WERI-Rb-1 (cell line): ENCODE results near the gene ASB8.

ENCODE experiments used
- DNase-seq: peaks from one replicate; pipeline ENCODE4 v3.0.0-alpha.2; 2020
- H3K27ac ChIP-seq: fragments of 250-450 bp; sonication (Bioruptor Pico); 2 replicates; pipeline ENCODE4 v1.5.1; 2020; ENCODE audit warnings: mild to moderate bottlenecking, moderate library complexity
- H3K27me3 ChIP-seq: fragments of 250-450 bp; sonication (Bioruptor Pico); 2 replicates; pipeline ENCODE4 v1.5.1; 2021; ENCODE audit warnings: mild to moderate bottlenecking, low read depth, moderate library complexity; ENCODE audit not compliant: insufficient read depth, severe bottlenecking
- H3K36me3 ChIP-seq: fragments of 250-450 bp; sonication (Bioruptor Pico); 2 replicates; pipeline ENCODE4 v1.5.1; 2020; ENCODE audit warnings: mild to moderate bottlenecking, moderate library complexity
- H3K4me3 ChIP-seq: 2 replicates; pipeline ENCODE4 v1.5.1; 2011; ENCODE audit warnings: low read depth, mild to moderate bottlenecking, control low read depth, low read length
- H3K9me3 ChIP-seq: fragments of 250-450 bp; sonication (Bioruptor Pico); 2 replicates; pipeline ENCODE4 v1.5.1; 2021; ENCODE audit warnings: mild to moderate bottlenecking, moderate library complexity; ENCODE audit not compliant: severe bottlenecking
- TF ChIP-seq, protein P1 (sequence below): IDR thresholded peaks from 2 replicates; pipeline ENCODE4 v1.5.1; 2011; ENCODE audit warnings: low read depth, mild to moderate bottlenecking, control low read depth, inconsistent platforms, low read length

The ASB8 gene

GRCh38 chr12:48193623-48194022, 36.3 kb upstream of the ASB8 start:
- Histone ChIP-seq H3K9me3 (no peaks in the 10 kb centered on the region), H3K36me3 (no peaks in the 10 kb centered on the region), H3K27me3 (peaks cover 39% of the 10 kb centered on the region), H3K4me3 (no peak overlapping the region), H3K27ac (no peak overlapping the region)
- DNase-seq, result no peak
- TF ChIP-seq, protein P1, sequence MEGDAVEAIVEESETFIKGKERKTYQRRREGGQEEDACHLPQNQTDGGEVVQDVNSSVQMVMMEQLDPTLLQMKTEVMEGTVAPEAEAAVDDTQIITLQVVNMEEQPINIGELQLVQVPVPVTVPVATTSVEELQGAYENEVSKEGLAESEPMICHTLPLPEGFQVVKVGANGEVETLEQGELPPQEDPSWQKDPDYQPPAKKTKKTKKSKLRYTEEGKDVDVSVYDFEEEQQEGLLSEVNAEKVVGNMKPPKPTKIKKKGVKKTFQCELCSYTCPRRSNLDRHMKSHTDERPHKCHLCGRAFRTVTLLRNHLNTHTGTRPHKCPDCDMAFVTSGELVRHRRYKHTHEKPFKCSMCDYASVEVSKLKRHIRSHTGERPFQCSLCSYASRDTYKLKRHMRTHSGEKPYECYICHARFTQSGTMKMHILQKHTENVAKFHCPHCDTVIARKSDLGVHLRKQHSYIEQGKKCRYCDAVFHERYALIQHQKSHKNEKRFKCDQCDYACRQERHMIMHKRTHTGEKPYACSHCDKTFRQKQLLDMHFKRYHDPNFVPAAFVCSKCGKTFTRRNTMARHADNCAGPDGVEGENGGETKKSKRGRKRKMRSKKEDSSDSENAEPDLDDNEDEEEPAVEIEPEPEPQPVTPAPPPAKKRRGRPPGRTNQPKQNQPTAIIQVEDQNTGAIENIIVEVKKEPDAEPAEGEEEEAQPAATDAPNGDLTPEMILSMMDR, result no peak

GRCh38 chr12:48192861-48193260, 35.5 kb upstream of the ASB8 start:
- DNase-seq, result no peak
- Histone ChIP-seq H3K36me3 (no peaks in the 10 kb centered on the region), H3K4me3 (no peak overlapping the region), H3K27ac (no peak overlapping the region), H3K9me3 (no peaks in the 10 kb centered on the region), H3K27me3 (peaks cover 39% of the 10 kb centered on the region)
- TF ChIP-seq, protein P1, result no peak

- no peak overlapping the region for H3K4me3 ChIP-seq
- H3K36me3 ChIP-seq, result no peaks in the 10 kb centered on the region
- no peaks in the 10 kb centered on the region for H3K9me3 ChIP-seq
- TF ChIP-seq, protein P1, result no peak
- H3K27ac ChIP-seq, result no peak overlapping the region
- peaks cover 46% of the 10 kb centered on the region for H3K27me3 ChIP-seq
- no peak for DNase-seq
Measured at GRCh38 chr12:48191096-48191495, 33.8 kb upstream of the ASB8 start.

GRCh38 chr12:48189331-48190125, 32.2 kb upstream of the ASB8 start:
- Histone ChIP-seq H3K27ac (no peak overlapping the region), H3K4me3 (no peak overlapping the region), H3K27me3 (peaks cover 55% of the 10 kb centered on the region), H3K36me3 (no peaks in the 10 kb centered on the region), H3K9me3 (no peaks in the 10 kb centered on the region)
- peak; percentile 65 for DNase-seq
- TF ChIP-seq, protein P1, result peak; percentile 67

GRCh38 chr12:48187916-48188695, 30.8 kb upstream of the ASB8 start:
- Histone ChIP-seq H3K4me3 (no peak overlapping the region), H3K27me3 (peaks cover 66% of the 10 kb centered on the region), H3K27ac (no peak overlapping the region), H3K36me3 (no peaks in the 10 kb centered on the region), H3K9me3 (no peaks in the 10 kb centered on the region)
- no peak for DNase-seq
- TF ChIP-seq, protein P1, result no peak
